GM23248 (cell line): ENCODE data around the gene HOXC11.
A peak's percentile ranks its signal among the peaks of the same experiment; 100 is the strongest.

Source experiments
- EZH2 ChIP-seq: fragments of 200-600 bp; sonication (generic); IDR thresholded peaks from 2 replicates; pipeline ENCODE4 v1.6.1; 2018; ENCODE audit warnings: antibody characterized with exemption, mild to moderate bottlenecking; ENCODE audit not compliant: insufficient read depth, poor library complexity, severe bottlenecking
- EZH2phosphoT487 ChIP-seq: fragments of 200-600 bp; sonication (generic); IDR thresholded peaks from 2 replicates; pipeline ENCODE4 v1.6.1; 2018; ENCODE audit warnings: antibody characterized with exemption, moderate library complexity, mild to moderate bottlenecking, low read depth; ENCODE audit not compliant: insufficient read depth

GRCh38 chr12:53939141-53940108 is 33.5 kb upstream of the HOXC11 start:
- TF ChIP-seq EZH2 (peak; percentile 63), EZH2phosphoT487 (0 out of 2 replicates have a peak, but pooled peaks have one; percentile 42)
